GM12878 (cell line): Measurements from ENCODE around the gene SRRD. TPM values are rescaled to one million over a fixed set of nuclear protein-coding genes. Genes with fewer than 3 reads are reported as not detected.

Experiments
- ATAC-seq: fragments of 200-7000 bp; cut with Tn5 transposase; 3 replicates; pipeline ENCODE4 v1.9.1; 2020; ENCODE audit warnings: mild to moderate bottlenecking, moderate library complexity
- BruUV-seq: library from RNA; stranded (reverse); fragments of 400-500 nt; replicated peaks from 2 replicates; lab custom pipeline; 2021; lab: Mats Ljungman, UMichigan
- CTCF ChIA-PET: fragments of 300-600 bp; sonication (Branson Sonifier 250); formaldehyde crosslinking; extraction: SDS; loops from one replicate; lab custom pipeline; 2021; ENCODE audit warnings: inconsistent platforms; lab: Yijun Ruan, JAX
- POLR2A ChIA-PET: fragments of 350-600 bp; formaldehyde crosslinking; extraction: SDS; loops from one replicate; lab custom pipeline; 2021; ENCODE audit warnings: inconsistent platforms; lab: Charles Lee
- RAD21 ChIA-PET: fragments of 300-600 bp; sonication (Branson Sonifier 250); formaldehyde crosslinking; loops from one replicate; lab custom pipeline; 2023; ENCODE audit warnings: antibody characterized with exemption; ENCODE audit not compliant: unreplicated experiment; lab: Charles Lee
- SMC1A ChIA-PET: fragments of 300-600 bp; sonication (Branson Sonifier 250); formaldehyde crosslinking; loops from one replicate; lab custom pipeline; 2023; ENCODE audit not compliant: unreplicated experiment, uncharacterized antibody; lab: Charles Lee
- DNase-seq: peaks from one replicate; pipeline ENCODE4 v3.0.0-alpha.2; 2011; ENCODE audit warnings: low read depth, low spot score
- FAIRE-seq: peaks from 3 replicates; lab custom pipeline; 2011; peaks lifted over from hg19 to GRCh38; lab: Jason Lieb, UNC
- H2AFZ ChIP-seq: 2 replicates; pipeline ENCODE4 v1.6.0; 2011; ENCODE audit warnings: low read depth, low read length, control low read depth; ENCODE audit not compliant: control insufficient read depth
- H3K27ac ChIP-seq: 2 replicates; pipeline ENCODE4 v1.5.1; 2011; ENCODE audit warnings: control low read depth; ENCODE audit not compliant: control insufficient read depth, insufficient read depth
- H3K27me3 ChIP-seq, 2 experiments: replicated peaks in 1 of 2; 2 replicates each; pipeline versions ENCODE4 v1.6.0 to v1.6.1; 2011; ENCODE audit warnings: low read length in 1 of 2; ENCODE audit not compliant: control insufficient read depth in 2 of 2, insufficient read depth in 2 of 2
- H3K36me3 ChIP-seq, 2 experiments: 2 replicates each; pipeline ENCODE4 v1.5.1; 2011; ENCODE audit warnings: low read length in 1 of 2; ENCODE audit not compliant: control insufficient read depth in 2 of 2, insufficient read depth in 2 of 2
- H3K4me1 ChIP-seq: 2 replicates; pipeline ENCODE4 v1.6.1; 2011; ENCODE audit warnings: mild to moderate bottlenecking, low read length, moderate library complexity, mixed read lengths; ENCODE audit not compliant: control insufficient read depth, insufficient read depth
- H3K4me2 ChIP-seq: 2 replicates; pipeline ENCODE4 v1.6.0; 2011; ENCODE audit warnings: control low read depth; ENCODE audit not compliant: control insufficient read depth, insufficient read depth
- H3K4me3 ChIP-seq: fragments of 200-600 bp; sonication (generic); 2 replicates; pipeline ENCODE4 v1.5.1; 2016
- H3K79me2 ChIP-seq: 2 replicates; pipeline ENCODE4 v1.6.0; 2011; ENCODE audit warnings: low read length; ENCODE audit not compliant: control insufficient read depth, insufficient read depth
- H3K9ac ChIP-seq: 2 replicates; pipeline ENCODE4 v1.8.0; 2011; ENCODE audit warnings: low read length, control low read depth, mixed read lengths; ENCODE audit not compliant: control insufficient read depth, insufficient read depth
- H3K9me3 ChIP-seq: replicated peaks from 3 replicates; pipeline ENCODE4 v1.5.1; 2011; ENCODE audit warnings: mild to moderate bottlenecking, low read length; ENCODE audit not compliant: control insufficient read depth, insufficient read depth
- H4K20me1 ChIP-seq: 2 replicates; pipeline ENCODE4 v1.6.0; 2011; ENCODE audit not compliant: control insufficient read depth, insufficient read depth
- ASH2L ChIP-seq: fragments of 300-600, 200-600 bp; sonication (generic); IDR thresholded peaks from 2 replicates; pipeline ENCODE4 v1.6.1; 2017; ENCODE audit warnings: low read depth, mild to moderate bottlenecking, borderline replicate concordance
- FOXK2 ChIP-seq: fragments of 450-650 bp; IDR thresholded peaks from 2 replicates; pipeline ENCODE4 v1.6.1; 2017; ENCODE audit warnings: mild to moderate bottlenecking, moderate library complexity
- JUNB ChIP-seq: IDR thresholded peaks from 2 replicates; pipeline ENCODE4 v1.6.1; 2016; ENCODE audit warnings: antibody characterized with exemption, mild to moderate bottlenecking
- PAX8 ChIP-seq: fragments of 450-650 bp; IDR thresholded peaks from 2 replicates; pipeline ENCODE4 v1.6.1; 2017; ENCODE audit warnings: mild to moderate bottlenecking, moderate library complexity
- RB1 ChIP-seq: fragments of 450-650 bp; formaldehyde crosslinking; IDR thresholded peaks from 2 replicates; pipeline ENCODE4 v1.6.1; 2017; ENCODE audit warnings: mild to moderate bottlenecking, borderline replicate concordance
- SMC3 ChIP-seq: IDR thresholded peaks from 2 replicates; pipeline ENCODE4 v1.6.1; 2011; ENCODE audit warnings: low read length, improper control_type of control experiment, borderline replicate concordance
- SPI1 ChIP-seq: IDR thresholded peaks from 2 replicates; pipeline ENCODE4 v1.6.1; 2011; ENCODE audit warnings: low read depth, mild to moderate bottlenecking, low read length, moderate library complexity, borderline replicate concordance; ENCODE audit not compliant: insufficient read depth
- TCF12 ChIP-seq: IDR thresholded peaks from 2 replicates; pipeline ENCODE4 v1.6.1; 2011; ENCODE audit warnings: low read depth, mild to moderate bottlenecking, low read length
- ZBTB4 ChIP-seq: fragments of 450-650 bp; formaldehyde crosslinking; IDR thresholded peaks from 2 replicates; pipeline ENCODE4 v1.4.0; 2022; ENCODE audit warnings: mild to moderate bottlenecking, moderate library complexity
- ZNF24 ChIP-seq: fragments of 450-650 bp; IDR thresholded peaks from 2 replicates; pipeline ENCODE4 v1.6.1; 2017; ENCODE audit warnings: antibody characterized with exemption, mild to moderate bottlenecking
- WGBS: methylation state at CpG from one replicate; pipeline ENCODE4 v1.1.6; 2016; ENCODE audit warnings: low lambda C conversion rate; ENCODE audit not compliant: insufficient replicate concordance, insufficient coverage; ENCODE audit errors: missing lambda C conversion rate; 5-methylcytosine and 5-hydroxymethylcytosine counted together
- in situ Hi-C: fragments of 300-500 bp; cut with MboI; formaldehyde crosslinking; loops from 9 replicates; pipeline ENCODE4 v1.14.3; 2018; ENCODE audit warnings: mixed read lengths
- intact Hi-C: fragments of 100-400 bp; cut with micrococcal nuclease; formaldehyde crosslinking; loops from one replicate; pipeline ENCODE4 v1.14.2; 2022; ENCODE audit not compliant: unreplicated experiment
- polyA plus RNA-seq, 11 experiments: library from polyadenylated mRNA; depleted of rRNA in 4 of 11; unstranded in 6 of 11; stranded (reverse) in 5 of 11; fragments of >200 nt; fragmentation: Nextera tagmentation in 4 of 11; fragmentation: Illumina TruSeq in 1 of 11; extraction: Ambion mirVana in 4 of 11; extraction: Trizol in 1 of 11; gene quantifications; 1 replicate in 1 of 11; 2 replicates in 10 of 11; pipeline versions ENCODE4 v1.2.1 to v1.2.3, GENCODE V29; 2011 to 2016; ENCODE audit warnings: inconsistent platforms in 2 of 11, missing spikeins in 2 of 11, low read depth in 1 of 11
- total RNA-seq, 4 experiments: library from RNA; depleted of rRNA in 3 of 4; stranded (reverse); fragments of >200 nt in 3 of 4; fragmentation: Illumina TruSeq in 1 of 4; extraction: Trizol in 1 of 4; gene quantifications; 2 replicates each; pipeline versions ENCODE4 v1.2.1 to v1.2.3, GENCODE V29; 2013 to 2021
- TF ChIP-seq, protein P1 (sequence below): fragments of 450-650 bp; IDR thresholded peaks from 2 replicates; pipeline ENCODE4 v1.6.1; 2018; ENCODE audit warnings: borderline replicate concordance, mild to moderate bottlenecking; ENCODE audit not compliant: partially characterized antibody

Gene SRRD
- total and polyA plus RNA-seq, 10 of the 15 experiments (the other 5 are each of a cell fraction or from before 2014, with no cell fraction given) = 4.1 to 50.6 (median 27.5) TPM

DNA sequence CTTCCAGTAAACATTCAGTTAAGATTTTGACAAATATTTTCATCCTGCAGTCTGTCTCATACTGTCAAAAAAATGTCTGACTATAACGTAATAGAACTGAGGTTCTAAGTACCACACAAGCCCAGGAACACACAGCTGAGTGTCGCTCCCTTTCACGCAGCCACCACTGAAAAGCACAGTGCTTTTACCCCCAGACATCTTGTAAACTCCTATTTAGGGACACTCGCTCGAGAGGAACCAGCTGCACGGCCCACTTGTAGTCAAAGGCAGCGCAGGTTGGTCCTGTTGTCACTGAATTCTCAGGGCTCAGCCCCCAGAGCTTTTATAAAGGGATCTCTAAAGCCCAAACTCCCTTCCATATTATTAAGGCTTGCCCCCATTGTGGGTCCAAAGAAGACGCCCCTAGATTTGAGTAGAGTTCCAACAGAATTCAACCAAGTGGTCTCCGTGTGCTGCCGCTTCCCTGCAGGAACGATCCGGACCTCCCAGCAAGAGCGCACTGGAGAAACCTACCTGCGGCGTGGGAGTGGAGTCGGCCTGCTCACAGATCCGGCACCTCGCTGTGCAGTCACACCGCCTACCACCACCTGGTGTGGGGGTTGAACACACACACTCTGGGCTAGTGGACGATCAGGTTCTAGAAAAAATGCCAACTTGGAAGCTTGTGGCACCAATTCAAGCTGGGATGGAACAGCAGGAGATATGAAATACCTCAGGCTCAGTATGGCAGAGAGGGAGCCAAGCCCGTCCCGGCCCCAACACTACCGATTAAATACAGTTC, 31.3 kb upstream of the SRRD start:
- H3K4me1 ChIP-seq = no peaks in the 10 kb centered on the region
- RAD21 ChIA-PET = no interaction called here
- H4K20me1 ChIP-seq = 0 out of 2 replicates have a peak, but pooled peaks cover 3% of the 10 kb centered on the region
- H3K9me3 ChIP-seq = no peaks in the 10 kb centered on the region
- no peaks in the 10 kb centered on the region for H3K79me2 ChIP-seq
- CTCF ChIA-PET = interaction anchor here (1.0 kb wide), 2 partner anchors 9 to 26 kb away, joined by 3 read pairs; no protein-coding TSS in a partner anchor
- BruUV-seq = TSS peak; percentile 49
- ATAC-seq (no peak), FAIRE-seq (no peak), DNase-seq (no peak)
- no peak overlapping the region for H3K27ac ChIP-seq
- H3K4me3 ChIP-seq = no peak overlapping the region
- H3K9ac ChIP-seq = no peak overlapping the region
- 96% methylated on average over 23 of the region's 23 CpGs for WGBS
- SMC1A ChIA-PET = interaction anchor here (1.6 to 1.8 kb wide), 2 partner anchors 10 to 17 kb away, joined by 4 read pairs; no protein-coding TSS in a partner anchor
- no peak overlapping the region for H3K4me2 ChIP-seq
- intact Hi-C loops = no loop called here
- in situ Hi-C loops = no loop called here
- TF ChIP-seq TCF12 = no peak
- TF ChIP-seq PAX8 = no peak
- TF ChIP-seq JUNB = no peak
- POLR2A ChIA-PET = no interaction called here
- H2AFZ ChIP-seq = no peak overlapping the region
- no peaks in the 10 kb centered on the region for H3K27me3 ChIP-seq
- H3K36me3 ChIP-seq = peaks cover 14 to 18% of the 10 kb centered on the region in 2 experiments

DNA sequence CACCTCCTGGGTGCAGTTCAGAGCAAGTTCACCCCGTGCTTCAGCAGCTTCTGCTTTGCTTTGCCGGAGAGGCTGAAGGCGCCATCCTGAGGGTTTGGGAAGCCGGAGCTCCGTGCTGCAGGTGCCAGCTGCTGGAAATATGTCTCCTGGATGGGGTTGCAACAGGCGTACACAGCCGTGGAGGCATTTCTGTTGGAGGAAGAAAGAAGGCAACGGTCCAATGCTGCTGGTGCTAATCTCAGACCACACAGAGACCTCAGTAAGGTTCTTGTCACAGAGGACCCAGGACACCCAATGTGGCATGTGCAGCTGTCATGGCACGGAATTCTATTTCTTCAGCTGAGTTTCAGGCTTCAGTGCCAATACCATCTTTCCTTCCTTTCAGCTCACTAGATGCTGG, 30.5 kb upstream of the SRRD start:
- no peak overlapping the region for H3K4me2 ChIP-seq
- no peak overlapping the region for H3K27ac ChIP-seq
- ChIA-PET CTCF (interaction anchor here (1.0 kb wide), 2 partner anchors 8 to 26 kb away, joined by 3 read pairs; no protein-coding TSS in a partner anchor), POLR2A (no interaction called here), SMC1A (interaction anchor here (1.6 kb wide), 1 partner anchor 9 kb away, joined by 4 read pairs; no protein-coding TSS in a partner anchor), RAD21 (no interaction called here)
- H3K27me3 ChIP-seq = no peaks in the 10 kb centered on the region
- FAIRE-seq = no peak
- no peak overlapping the region for H2AFZ ChIP-seq
- no peak overlapping the region for H3K9ac ChIP-seq
- H3K4me3 ChIP-seq = no peak overlapping the region
- 0 out of 2 replicates have a peak, but pooled peaks cover 3% of the 10 kb centered on the region for H4K20me1 ChIP-seq
- H3K79me2 ChIP-seq = no peaks in the 10 kb centered on the region
- intact Hi-C loops = no loop called here
- peaks cover 16 to 20% of the 10 kb centered on the region in 2 experiments for H3K36me3 ChIP-seq
- H3K4me1 ChIP-seq = no peaks in the 10 kb centered on the region
- no peak for ATAC-seq
- DNase-seq = no peak
- H3K9me3 ChIP-seq = no peaks in the 10 kb centered on the region
- BruUV-seq = no TSS peak
- 97% methylated on average over 9 of the region's 9 CpGs for WGBS
- in situ Hi-C loops = no loop called here
- no peak for TF ChIP-seq ZNF24
- TF ChIP-seq SMC3 = no peak
- no peak for TF ChIP-seq SPI1
- TF ChIP-seq RB1 = no peak
- TF ChIP-seq ZBTB4 = no peak
- TF ChIP-seq, protein P1, sequence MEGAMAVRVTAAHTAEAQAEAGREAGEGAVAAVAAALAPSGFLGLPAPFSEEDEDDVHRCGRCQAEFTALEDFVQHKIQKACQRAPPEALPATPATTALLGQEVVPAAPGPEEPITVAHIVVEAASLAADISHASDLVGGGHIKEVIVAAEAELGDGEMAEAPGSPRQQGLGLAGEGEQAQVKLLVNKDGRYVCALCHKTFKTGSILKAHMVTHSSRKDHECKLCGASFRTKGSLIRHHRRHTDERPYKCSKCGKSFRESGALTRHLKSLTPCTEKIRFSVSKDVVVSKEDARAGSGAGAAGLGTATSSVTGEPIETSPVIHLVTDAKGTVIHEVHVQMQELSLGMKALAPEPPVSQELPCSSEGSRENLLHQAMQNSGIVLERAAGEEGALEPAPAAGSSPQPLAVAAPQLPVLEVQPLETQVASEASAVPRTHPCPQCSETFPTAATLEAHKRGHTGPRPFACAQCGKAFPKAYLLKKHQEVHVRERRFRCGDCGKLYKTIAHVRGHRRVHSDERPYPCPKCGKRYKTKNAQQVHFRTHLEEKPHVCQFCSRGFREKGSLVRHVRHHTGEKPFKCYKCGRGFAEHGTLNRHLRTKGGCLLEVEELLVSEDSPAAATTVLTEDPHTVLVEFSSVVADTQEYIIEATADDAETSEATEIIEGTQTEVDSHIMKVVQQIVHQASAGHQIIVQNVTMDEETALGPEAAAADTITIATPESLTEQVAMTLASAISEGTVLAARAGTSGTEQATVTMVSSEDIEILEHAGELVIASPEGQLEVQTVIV = no peak
- no peak for TF ChIP-seq FOXK2
- no peak for TF ChIP-seq ASH2L
